K562 (cell line): Measurements from ENCODE around the gene PRR35. TPM values are rescaled to one million over a fixed set of nuclear protein-coding genes. Genes with fewer than 3 reads are reported as not detected.

Experiments used
- CHD1 ChIP-seq: fragments of 200-600 bp; sonication (generic); IDR thresholded peaks from one replicate; pipeline ENCODE4 v1.6.1; 2012; ENCODE audit warnings: mild to moderate bottlenecking, moderate library complexity, low read length, inconsistent platforms
- CREBBP ChIP-seq: IDR thresholded peaks from one replicate; pipeline ENCODE4 v1.6.1; 2012; ENCODE audit warnings: low read depth, mild to moderate bottlenecking, control low read depth, inconsistent platforms, low read length
- E4F1 ChIP-seq: fragments of 250-450 bp; sonication (Bioruptor Pico); IDR thresholded peaks from 2 replicates; pipeline ENCODE4 v1.5.0; 2021; ENCODE audit warnings: mild to moderate bottlenecking, borderline replicate concordance
- MEIS2 ChIP-seq: fragments of 450-650 bp; IDR thresholded peaks from 2 replicates; pipeline ENCODE4 v1.6.1; 2014; ENCODE audit warnings: mild to moderate bottlenecking; ENCODE audit not compliant: partially characterized antibody
- NBN ChIP-seq: fragments of 450-650 bp; IDR thresholded peaks from 2 replicates; pipeline ENCODE4 v1.6.1; 2016; ENCODE audit warnings: low read depth, mild to moderate bottlenecking
- PTTG1 ChIP-seq: fragments of 450-650 bp; IDR thresholded peaks from 2 replicates; pipeline ENCODE4 v1.6.1; 2016; ENCODE audit warnings: low read depth, mild to moderate bottlenecking, missing genetic modification characterization, missing compliant biosample characterization
- TEAD1 ChIP-seq, 2 experiments: fragments of 450-650 bp in 1 of 2; sonication (generic) in 1 of 2; formaldehyde crosslinking; IDR thresholded peaks; 2 replicates each; pipeline versions ENCODE4 v1.4.0 to v1.8.0; 2020 to 2022; ENCODE audit warnings: mild to moderate bottlenecking in 2 of 2, missing genetic modification reagents in 1 of 2
- THRAP3 ChIP-seq: fragments of 450-650 bp; IDR thresholded peaks from 2 replicates; pipeline ENCODE4 v1.6.1; 2016; ENCODE audit warnings: mild to moderate bottlenecking, inconsistent platforms, borderline replicate concordance
- XRCC5 ChIP-seq: fragments of 200-400 bp; formaldehyde crosslinking; IDR thresholded peaks from 2 replicates; pipeline ENCODE4 v1.6.1; 2017; ENCODE audit warnings: low read depth, mild to moderate bottlenecking, low read length
- ZBTB8A ChIP-seq: fragments of 450-650 bp; IDR thresholded peaks from 2 replicates; pipeline ENCODE4 v1.6.1; 2018; ENCODE audit warnings: mild to moderate bottlenecking, moderate library complexity; ENCODE audit not compliant: partially characterized antibody
- ZNF408 ChIP-seq: fragments of 250-450 bp; sonication (Bioruptor Pico); IDR thresholded peaks from 2 replicates; pipeline ENCODE4 v1.4.0; 2020; ENCODE audit warnings: low read depth, mild to moderate bottlenecking, moderate library complexity
- ZNF584 ChIP-seq: fragments of 200-800 bp; sonication (Bioruptor generic); IDR thresholded peaks from 2 replicates; pipeline ENCODE4 v1.6.1; 2016; ENCODE audit warnings: low read depth, mild to moderate bottlenecking, missing genetic modification characterization, missing compliant biosample characterization
- ZNF780A ChIP-seq: fragments of 250-450 bp; sonication (Bioruptor Pico); IDR thresholded peaks from 2 replicates; pipeline ENCODE4 v1.5.0; 2021; ENCODE audit warnings: mild to moderate bottlenecking
- polyA plus RNA-seq, 8 experiments: library from polyadenylated mRNA; depleted of rRNA in 4 of 8; stranded (reverse) in 5 of 8; unstranded in 3 of 8; fragments of >200 nt; fragmentation: Nextera tagmentation in 2 of 8; fragmentation: Illumina TruSeq in 1 of 8; extraction: Ambion mirVana in 2 of 8; extraction: Trizol in 1 of 8; gene quantifications; 2 replicates each; pipeline versions ENCODE4 v1.2.1 to v1.2.3, GENCODE V29; 2011 to 2014; ENCODE audit warnings: inconsistent platforms in 1 of 8, missing spikeins in 1 of 8
- total RNA-seq, 7 experiments: library from RNA; depleted of rRNA in 6 of 7; stranded (reverse); fragments of >200 nt in 6 of 7; fragmentation: Illumina TruSeq in 2 of 7; extraction: Trizol in 2 of 7; gene quantifications; 2 replicates each; pipeline versions ENCODE4 v1.2.1 to v1.2.3, GENCODE V29; 2011 to 2021; ENCODE audit warnings: low replicate concordance in 1 of 7
- TF ChIP-seq, protein P1 (sequence below), 3 experiments: fragments of 200-800 bp in 1 of 3; fragments of 250-450 bp in 1 of 3; fragments of 450-650 bp in 1 of 3; sonication (Bioruptor Pico) in 1 of 3; sonication (Bioruptor generic) in 1 of 3; formaldehyde crosslinking in 1 of 3; IDR thresholded peaks; 2 replicates each; pipeline versions ENCODE4 v1.6.1 to v1.8.0; 2016 to 2022; ENCODE audit warnings: mild to moderate bottlenecking in 2 of 3, missing genetic modification characterization in 2 of 3, missing compliant biosample characterization in 1 of 3, moderate library complexity in 1 of 3
- TF ChIP-seq, protein P2 (sequence below): fragments of 450-650 bp; IDR thresholded peaks from one replicate; pipeline ENCODE4 v1.6.1; 2018; ENCODE audit warnings: mild to moderate bottlenecking, moderate library complexity; ENCODE audit not compliant: partially characterized antibody
- TF ChIP-seq, protein P3 (sequence below): fragments of 450-650 bp; IDR thresholded peaks from 2 replicates; pipeline ENCODE4 v1.6.1; 2016; ENCODE audit warnings: antibody characterized with exemption
- TF ChIP-seq, protein P4 (sequence below): fragments of 450-650 bp; formaldehyde crosslinking; conservative IDR thresholded peaks from 2 replicates; pipeline ENCODE4 v1.4.0; 2022; ENCODE audit warnings: mild to moderate bottlenecking, missing genetic modification characterization

PRR35 gene
- total and polyA plus RNA-seq, 9 of the 15 experiments (the other 6 are each of a cell fraction or from before 2014, with no cell fraction given): 0.17 to 0.45 (median 0.21) TPM; not detected in 5

DNA sequence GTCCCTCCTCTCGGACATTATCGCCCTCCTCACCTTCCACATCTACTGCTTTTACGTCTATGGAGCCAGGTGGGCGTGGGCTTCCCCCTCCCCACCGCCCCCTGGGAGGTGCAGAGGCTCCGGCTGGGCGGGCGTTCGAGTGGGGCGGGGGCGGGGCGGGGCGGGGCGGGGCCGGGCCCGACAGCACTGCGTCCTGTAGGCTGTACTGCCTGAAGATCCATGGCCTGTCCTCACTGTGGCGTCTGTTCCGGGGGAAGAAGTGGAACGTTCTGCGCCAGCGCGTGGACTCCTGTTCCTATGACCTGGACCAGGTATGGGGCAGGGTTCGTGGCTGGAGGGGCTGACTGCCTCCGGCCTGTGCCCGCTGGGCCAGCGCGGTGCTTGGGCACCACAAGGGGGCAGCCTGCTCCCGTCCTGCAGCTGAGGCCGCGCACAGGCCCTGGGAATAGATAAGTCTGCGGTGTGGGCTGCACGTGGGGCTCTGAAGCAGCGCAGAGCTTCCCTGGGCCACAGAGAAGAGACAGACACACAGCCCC, 18.7 kb downstream of the PRR35 start (continued):
- TF ChIP-seq E4F1: no peak
- TF ChIP-seq NBN: no peak
- no peak for TF ChIP-seq ZBTB8A
- no peak for TF ChIP-seq ZNF780A (CRISPR knock-in tag)
- TF ChIP-seq ZNF408 (CRISPR knock-in tag): no peak
- peak in 1 of 2 experiments; percentile 70; a peak in 1 of 4 replicates for TF ChIP-seq TEAD1 (CRISPR knock-in tag; IDR thresholded peaks at IDR 0.05)
- TF ChIP-seq PTTG1: no peak
- TF ChIP-seq, protein P1, sequence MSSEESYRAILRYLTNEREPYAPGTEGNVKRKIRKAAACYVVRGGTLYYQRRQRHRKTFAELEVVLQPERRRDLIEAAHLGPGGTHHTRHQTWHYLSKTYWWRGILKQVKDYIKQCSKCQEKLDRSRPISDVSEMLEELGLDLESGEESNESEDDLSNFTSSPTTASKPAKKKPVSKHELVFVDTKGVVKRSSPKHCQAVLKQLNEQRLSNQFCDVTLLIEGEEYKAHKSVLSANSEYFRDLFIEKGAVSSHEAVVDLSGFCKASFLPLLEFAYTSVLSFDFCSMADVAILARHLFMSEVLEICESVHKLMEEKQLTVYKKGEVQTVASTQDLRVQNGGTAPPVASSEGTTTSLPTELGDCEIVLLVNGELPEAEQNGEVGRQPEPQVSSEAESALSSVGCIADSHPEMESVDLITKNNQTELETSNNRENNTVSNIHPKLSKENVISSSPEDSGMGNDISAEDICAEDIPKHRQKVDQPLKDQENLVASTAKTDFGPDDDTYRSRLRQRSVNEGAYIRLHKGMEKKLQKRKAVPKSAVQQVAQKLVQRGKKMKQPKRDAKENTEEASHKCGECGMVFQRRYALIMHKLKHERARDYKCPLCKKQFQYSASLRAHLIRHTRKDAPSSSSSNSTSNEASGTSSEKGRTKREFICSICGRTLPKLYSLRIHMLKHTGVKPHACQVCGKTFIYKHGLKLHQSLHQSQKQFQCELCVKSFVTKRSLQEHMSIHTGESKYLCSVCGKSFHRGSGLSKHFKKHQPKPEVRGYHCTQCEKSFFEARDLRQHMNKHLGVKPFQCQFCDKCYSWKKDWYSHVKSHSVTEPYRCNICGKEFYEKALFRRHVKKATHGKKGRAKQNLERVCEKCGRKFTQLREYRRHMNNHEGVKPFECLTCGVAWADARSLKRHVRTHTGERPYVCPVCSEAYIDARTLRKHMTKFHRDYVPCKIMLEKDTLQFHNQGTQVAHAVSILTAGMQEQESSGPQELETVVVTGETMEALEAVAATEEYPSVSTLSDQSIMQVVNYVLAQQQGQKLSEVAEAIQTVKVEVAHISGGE (CRISPR knock-in tag; IDR thresholded peaks at IDR 0.05): peak in 1 of 3 experiments; percentile 47; a peak in 1 of 6 replicates
- no peak for TF ChIP-seq MEIS2
- no peak for TF ChIP-seq CREBBP
- TF ChIP-seq, protein P2, sequence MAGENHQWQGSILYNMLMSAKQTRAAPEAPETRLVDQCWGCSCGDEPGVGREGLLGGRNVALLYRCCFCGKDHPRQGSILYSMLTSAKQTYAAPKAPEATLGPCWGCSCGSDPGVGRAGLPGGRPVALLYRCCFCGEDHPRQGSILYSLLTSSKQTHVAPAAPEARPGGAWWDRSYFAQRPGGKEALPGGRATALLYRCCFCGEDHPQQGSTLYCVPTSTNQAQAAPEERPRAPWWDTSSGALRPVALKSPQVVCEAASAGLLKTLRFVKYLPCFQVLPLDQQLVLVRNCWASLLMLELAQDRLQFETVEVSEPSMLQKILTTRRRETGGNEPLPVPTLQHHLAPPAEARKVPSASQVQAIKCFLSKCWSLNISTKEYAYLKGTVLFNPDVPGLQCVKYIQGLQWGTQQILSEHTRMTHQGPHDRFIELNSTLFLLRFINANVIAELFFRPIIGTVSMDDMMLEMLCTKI: no peak
- no peak for TF ChIP-seq CHD1
- TF ChIP-seq XRCC5: peak; percentile 94
- no peak for TF ChIP-seq ZNF584
- TF ChIP-seq, protein P3, sequence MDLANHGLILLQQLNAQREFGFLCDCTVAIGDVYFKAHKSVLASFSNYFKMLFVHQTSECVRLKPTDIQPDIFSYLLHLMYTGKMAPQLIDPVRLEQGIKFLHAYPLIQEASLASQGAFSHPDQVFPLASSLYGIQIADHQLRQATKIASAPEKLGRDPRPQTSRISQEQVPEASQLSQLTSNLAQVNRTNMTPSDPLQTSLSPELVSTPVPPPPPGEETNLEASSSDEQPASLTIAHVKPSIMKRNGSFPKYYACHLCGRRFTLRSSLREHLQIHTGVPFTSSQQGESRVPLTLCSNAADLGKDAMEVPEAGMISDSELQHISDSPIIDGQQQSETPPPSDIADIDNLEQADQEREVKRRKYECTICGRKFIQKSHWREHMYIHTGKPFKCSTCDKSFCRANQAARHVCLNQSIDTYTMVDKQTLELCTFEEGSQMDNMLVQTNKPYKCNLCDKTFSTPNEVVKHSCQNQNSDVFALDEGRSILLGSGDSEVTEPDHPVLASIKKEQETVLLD: no peak
- no peak for TF ChIP-seq THRAP3
- TF ChIP-seq, protein P4, sequence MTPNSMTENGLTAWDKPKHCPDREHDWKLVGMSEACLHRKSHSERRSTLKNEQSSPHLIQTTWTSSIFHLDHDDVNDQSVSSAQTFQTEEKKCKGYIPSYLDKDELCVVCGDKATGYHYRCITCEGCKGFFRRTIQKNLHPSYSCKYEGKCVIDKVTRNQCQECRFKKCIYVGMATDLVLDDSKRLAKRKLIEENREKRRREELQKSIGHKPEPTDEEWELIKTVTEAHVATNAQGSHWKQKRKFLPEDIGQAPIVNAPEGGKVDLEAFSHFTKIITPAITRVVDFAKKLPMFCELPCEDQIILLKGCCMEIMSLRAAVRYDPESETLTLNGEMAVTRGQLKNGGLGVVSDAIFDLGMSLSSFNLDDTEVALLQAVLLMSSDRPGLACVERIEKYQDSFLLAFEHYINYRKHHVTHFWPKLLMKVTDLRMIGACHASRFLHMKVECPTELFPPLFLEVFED (CRISPR knock-in tag): no peak
